Islet of Langerhans (tissue), 1 donor: ENCODE results near the gene DEDD.
A peak's percentile ranks its signal among the peaks of the same experiment; 100 is the strongest.

Experiments
- FAIRE-seq: peaks from one replicate; lab custom pipeline; 2011; peaks lifted over from hg19 to GRCh38; lab: Jason Lieb, UNC

DEDD gene, protein sequence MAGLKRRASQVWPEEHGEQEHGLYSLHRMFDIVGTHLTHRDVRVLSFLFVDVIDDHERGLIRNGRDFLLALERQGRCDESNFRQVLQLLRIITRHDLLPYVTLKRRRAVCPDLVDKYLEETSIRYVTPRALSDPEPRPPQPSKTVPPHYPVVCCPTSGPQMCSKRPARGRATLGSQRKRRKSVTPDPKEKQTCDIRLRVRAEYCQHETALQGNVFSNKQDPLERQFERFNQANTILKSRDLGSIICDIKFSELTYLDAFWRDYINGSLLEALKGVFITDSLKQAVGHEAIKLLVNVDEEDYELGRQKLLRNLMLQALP

DNA sequence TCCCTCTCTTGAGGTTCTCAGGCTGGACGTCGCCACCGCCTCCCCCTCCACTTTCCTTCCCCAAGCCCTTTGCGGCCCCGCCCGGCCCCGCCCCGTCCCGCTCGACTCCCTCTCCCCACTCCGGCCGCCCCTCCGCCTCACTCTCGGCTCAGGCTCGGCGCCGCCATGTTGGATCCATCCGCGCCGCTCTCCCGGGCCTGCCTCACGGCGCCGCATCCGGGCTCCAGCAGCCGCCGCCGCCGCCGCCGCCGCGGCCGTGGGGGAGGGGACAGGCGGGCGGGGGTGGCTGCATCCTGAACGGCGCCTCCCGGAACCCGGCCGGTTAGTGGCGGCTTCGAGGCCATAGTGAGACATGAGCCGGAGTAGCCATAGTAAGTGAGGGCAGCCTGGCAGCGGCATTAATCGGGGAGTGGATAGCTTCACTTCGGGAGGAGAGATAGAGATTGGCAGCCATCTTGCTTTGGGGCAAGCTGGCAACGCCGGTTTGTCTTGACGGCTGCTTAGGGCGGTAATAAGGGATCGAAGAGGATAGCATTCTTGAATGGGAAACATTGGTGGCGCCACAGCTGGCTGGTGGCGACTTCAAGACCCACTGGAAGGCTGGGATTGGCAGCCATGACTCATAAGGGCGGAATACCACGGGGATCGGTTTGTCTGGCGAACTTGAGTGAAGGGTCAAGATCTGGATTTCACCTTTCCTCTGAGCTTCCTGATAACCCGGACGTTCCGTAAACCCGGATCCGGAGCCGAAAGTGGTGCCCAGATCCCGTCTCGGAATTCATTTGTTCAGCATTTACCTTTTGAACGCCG, at the start of gene DEDD:
Gene DEDD, minus strand, starts transcription at position 258 of the 810 bp plus-strand sequence. CDS start 8,205 bp downstream, outside the sequence.
- no peak for FAIRE-seq

DNA sequence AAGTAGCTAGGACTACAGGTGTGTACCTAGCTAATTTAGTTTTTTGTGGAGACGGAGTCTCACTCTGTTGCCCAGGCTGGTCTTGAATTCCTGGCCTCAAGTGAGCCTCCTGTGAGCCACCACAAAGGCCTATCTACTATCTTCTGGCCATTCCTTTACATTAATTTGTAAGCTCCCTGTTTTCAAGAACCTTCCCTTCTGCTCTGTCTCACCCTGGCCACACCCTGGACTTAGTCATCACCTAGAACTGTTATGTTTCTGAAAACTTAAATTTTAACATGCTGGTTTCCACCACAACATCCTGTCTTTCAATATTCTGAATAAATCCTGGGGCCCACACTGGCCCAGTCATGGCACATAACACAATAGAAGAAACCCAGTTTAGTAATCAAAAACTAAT, 49.7 kb upstream of the DEDD start:
- no peak for FAIRE-seq

DNA sequence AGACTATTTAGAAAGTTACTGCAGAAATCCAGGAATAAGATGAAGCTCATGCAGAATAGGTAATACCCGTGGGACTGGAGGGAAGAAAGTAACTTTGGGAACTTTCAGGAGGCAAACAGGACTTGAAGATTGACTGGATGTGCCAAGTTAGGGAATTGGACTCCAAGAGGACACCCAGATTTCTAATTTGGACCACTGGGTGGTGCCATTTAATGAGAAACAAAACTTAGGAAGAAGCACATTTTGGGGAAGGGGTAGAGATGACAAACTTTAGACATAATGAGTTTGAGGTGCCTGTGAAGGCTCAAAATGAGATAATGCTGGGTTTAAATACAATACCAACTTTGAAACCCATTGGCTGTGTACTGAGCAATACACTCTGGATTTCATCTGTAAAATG, 48.2 kb upstream of the DEDD start:
- FAIRE-seq = no peak

DNA sequence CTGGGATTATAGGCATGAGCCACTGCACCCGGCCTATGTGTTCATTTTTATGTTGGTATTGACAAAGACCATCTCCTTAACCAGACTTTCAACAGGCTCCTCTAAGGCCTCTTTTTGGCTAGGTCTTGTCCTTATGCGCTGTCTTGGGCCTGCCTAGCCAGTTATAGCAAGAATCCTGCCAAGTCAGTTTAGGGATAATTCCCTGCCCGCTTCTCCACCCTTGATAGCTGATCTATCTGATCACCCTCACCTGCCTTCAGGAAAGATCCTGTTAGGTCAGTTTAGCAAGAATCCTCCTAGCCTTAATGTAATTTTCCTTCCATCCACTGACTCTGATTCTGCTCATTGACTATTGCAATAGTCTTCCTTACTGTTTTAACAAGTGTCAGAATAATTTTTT, 47.2 kb upstream of the DEDD start:
- no peak for FAIRE-seq

DNA sequence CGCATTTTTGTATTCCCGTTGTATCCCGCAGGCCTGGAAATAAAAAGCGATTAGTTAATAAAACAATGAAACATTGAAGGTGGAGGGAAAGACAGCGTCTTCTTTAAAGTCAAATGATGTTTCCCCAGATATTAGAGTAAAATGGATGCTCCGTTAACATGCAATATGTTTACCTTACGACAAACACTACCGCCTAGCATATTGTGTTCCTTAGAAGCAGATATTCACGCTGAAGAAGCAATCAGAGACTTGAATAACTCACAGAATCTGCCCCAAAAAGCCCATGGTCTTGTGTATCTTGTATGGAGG, 45.4 kb upstream of the DEDD start:
- FAIRE-seq = no peak

DNA sequence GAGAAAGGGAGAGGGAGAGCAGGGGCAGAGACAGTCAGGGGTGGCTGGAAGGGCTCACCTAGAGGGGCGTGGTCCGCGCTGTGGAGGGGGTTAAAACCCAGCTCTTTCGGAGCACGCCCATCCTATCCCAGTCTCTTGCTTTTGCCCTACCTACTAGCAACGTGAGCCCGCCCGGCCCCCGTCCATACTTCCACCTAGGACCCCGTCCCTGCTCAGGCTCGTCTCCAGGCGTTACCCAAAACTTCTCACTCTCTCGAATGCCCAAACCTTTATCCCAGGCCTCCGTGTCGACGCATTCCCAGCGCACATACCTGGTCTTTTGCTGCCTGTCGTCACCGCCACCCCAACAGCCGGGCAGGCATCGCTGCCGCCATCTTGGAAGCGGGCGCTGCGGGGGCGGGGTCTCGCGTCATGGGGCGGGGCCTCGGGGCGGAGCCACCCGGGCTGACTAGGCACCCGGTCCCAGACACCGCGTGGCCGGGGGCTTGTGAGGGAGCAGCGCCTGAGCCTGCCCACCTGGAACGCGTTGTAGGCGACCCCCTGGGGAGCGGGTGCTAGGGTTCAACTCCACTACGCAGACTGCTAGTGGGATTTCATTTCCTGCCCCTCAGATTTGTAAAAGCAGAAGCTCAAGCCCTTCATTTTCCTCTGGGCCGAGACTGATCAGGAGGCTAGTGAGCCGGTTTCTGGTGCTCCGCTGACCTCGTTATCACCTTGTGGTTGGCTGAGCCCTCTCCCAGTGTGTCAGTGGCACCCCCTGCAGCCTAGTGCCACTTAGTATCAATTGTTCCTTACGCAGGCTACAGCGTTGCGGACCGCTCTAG, 44.9 kb upstream of the DEDD start, which contains the start of gene B4GALT3:
Gene B4GALT3, minus strand, starts transcription at position 396 of the 824 bp plus-strand sequence. CDS start 1,447 bp downstream, outside the sequence.
- no peak for FAIRE-seq

DNA sequence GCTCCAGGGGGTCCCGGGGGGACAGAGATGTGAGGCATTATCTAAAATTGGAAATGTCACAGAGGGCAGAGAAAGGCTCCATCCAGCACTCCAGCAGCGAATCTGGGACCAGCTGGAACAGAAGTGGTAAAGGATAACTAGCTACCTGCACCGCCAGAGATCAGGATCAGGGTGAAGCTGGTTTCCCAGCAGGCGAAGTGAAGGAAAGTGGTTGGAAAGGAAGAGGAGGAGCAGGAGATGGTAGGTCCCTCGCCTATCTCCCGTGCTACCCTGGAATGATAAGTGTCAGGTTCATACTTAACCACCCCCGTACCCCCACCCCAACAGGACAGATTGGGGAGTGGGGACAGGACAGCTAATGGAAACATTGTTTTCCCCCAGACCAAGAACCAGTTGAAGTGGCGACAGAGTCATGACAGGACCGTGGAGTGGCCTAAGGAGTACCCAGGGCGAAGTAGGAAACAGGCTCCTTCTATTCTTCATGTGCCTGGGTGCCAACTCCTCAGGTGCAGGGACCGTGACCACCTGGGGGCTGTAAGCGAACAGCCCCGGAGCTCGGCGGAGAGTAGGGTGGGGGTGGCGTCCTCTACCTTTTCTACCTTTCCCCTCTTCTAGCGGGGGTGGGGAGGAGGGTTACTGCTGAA, 44.1 kb upstream of the DEDD start:
- no peak for FAIRE-seq

DNA sequence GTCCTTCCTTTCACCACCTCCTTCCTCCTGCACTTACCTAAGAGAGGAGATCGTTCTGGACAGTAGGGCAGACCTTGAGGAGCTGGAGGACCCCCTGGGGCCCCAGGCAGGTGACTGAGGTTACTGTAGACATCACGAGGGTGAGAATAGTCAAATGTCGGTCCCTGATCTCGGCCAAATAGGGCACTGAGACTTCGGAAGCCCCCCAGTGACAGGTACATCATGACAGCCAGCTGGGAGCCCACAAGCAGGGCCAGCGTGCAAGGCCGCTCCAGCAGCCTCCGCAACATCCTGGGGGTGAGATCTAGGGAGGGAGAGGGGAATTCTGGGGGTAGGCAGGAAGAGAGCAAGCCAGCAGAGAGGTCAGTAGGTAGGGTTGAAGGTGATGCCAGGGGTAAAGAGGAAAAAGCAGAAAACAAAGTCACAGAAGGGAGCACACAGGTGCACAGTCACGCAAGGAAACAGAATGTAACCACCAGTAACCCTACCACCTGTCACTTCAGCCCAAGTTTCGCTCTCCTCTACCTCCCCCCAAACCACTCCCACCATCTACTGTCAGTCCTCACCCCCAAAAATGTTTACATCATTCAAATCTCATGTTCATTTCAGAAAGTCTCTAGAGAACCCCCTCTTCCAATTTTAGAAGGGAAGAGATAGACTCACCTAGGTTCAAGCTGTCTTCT, 43.4 kb upstream of the DEDD start:
- FAIRE-seq = no peak

DNA sequence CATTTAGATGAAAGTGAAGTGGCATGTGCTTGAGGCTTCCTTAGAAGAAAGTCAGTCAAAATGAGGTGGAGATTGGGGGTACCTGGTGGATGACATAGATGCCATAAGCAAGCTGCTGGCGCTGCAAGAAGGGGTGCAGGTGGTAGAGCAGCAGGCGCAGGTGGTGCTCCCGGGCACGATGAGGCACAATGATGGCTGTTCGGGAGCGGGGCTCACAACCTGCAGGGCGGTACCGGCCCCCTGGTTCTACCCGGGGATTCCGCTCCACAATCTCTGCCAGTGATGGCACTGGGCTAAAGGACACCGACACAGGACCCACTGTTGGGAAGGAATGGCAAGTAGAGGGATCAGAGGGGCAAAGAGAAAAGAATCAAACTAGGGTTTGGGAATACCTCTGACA, 42.4 kb upstream of the DEDD start:
- FAIRE-seq = no peak

DNA sequence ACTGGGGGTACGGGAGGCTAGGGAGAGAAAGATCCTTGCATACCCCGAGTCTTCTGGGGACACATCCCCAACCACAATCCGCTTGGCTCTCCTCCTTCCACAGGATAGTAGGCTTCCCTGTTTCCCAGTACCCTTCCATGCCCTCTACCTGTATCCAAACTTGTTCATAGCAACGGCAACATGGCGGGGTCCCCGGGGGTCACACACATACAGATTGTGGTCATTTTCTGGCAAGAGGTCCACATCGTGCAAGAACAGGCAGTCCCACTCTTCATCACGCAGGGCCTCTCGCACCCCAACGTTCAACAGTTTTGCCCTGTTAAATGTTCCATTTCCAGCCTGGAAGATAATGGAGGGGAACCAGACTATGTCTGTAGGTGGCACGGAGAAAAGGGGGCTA, 41.2 kb upstream of the DEDD start:
- FAIRE-seq = no peak

DNA sequence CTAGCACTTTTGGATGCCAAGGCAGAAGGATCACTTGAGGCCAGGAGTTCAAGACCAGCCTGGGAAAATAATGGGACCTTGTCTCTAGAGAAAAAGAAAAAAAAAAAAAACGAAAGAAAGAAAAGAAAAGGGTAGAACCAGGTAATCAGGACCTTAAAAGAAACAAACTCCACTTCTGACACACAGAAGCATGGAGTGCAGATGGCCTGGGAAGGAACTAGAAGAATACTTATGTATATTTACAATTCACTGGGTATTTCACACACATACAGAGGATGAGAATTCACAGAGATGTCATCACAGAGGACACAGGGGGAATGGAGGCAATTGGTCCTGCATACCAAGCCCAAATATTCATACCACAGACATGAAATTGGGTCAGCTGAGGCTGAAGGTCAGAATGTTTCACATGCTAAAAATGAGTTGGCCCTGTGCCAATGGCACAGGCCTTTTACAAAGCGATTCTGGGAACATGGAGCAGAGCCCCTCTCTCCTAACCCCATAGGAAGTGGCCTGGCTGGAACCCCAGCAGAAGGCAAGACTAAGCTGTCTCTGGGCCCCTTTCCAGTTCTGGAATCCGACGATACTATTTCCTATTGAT, 40.4 kb upstream of the DEDD start:
- no peak for FAIRE-seq

DNA sequence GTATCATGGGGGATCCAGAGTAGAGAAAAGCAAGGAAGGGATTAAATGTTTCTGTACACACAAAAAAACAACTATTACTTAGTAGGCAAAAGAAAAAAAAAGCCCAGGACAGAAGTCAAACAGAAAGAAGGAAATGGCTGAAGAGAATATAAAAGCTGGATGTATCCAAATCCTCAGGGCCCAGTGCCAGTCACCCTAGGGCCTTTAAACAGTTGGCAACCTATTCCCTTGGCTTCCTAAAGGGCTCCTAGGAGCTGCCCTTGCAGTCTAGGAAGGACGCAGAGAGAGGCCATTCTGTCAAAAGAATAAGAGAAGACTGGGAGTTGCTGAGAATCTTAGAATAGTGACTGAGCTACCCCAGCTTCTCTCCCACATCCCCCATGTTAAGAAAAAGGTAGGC, 39.9 kb upstream of the DEDD start:
- FAIRE-seq = no peak

DNA sequence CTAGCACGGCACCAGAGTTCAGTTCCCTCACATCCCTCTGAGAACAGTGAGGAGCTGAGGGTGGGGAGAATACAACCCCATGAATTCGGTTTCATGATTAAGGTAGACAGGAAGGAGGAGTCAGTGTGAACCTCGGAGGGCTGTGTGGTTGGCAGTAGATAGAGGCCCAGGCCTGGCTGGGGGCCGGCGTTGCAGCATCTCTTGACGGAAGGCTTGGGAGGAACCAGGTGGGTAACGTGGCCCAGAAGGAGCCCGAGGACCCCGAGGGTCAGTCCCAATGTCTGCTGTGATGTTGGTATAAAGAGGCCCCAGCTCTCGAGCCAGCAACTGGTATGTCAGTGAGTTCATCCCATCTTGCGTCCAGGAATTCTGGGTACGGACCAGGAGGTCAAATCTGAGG, 39.2 kb upstream of the DEDD start:
- FAIRE-seq = no peak

DNA sequence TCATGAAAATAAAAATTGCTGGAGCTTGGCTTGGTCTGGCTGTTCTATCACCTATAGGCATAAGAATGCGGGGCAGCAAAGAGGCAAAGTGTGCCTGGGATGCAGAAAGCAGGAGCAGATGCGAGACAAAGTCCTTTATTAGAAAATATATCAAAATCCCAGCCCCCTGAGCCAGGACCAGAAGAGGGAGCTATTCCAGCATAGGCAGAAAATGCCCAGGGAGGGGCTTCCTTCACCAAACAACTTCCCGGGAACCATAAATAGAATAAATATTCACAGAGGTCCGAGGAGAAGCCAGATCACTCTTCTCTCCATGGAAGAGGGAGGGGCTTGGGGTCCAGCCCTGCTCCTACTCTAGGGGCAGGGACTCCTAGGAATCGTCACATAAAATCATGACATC, 38.7 kb upstream of the DEDD start:
- FAIRE-seq = no peak

DNA sequence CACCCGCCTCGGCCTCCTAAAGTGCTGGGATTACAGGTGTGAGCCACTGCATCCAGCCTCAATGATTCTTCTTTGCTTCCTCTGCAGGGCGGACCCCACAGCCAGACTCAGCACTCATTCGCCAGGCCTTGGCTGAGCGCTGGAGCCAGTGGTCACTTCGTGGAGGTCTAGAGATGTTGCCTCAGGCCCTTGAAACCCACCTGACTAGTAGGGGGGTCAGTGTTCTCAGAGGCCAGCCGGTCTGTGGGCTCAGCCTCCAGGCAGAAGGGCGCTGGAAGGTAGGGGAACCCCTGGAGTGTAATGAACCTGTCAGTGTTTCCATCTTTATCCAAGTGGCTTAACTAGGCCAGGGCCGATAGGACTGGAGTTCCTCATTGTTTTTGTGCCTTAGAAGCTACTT, 36.4 kb upstream of the DEDD start:
- FAIRE-seq = no peak

DNA sequence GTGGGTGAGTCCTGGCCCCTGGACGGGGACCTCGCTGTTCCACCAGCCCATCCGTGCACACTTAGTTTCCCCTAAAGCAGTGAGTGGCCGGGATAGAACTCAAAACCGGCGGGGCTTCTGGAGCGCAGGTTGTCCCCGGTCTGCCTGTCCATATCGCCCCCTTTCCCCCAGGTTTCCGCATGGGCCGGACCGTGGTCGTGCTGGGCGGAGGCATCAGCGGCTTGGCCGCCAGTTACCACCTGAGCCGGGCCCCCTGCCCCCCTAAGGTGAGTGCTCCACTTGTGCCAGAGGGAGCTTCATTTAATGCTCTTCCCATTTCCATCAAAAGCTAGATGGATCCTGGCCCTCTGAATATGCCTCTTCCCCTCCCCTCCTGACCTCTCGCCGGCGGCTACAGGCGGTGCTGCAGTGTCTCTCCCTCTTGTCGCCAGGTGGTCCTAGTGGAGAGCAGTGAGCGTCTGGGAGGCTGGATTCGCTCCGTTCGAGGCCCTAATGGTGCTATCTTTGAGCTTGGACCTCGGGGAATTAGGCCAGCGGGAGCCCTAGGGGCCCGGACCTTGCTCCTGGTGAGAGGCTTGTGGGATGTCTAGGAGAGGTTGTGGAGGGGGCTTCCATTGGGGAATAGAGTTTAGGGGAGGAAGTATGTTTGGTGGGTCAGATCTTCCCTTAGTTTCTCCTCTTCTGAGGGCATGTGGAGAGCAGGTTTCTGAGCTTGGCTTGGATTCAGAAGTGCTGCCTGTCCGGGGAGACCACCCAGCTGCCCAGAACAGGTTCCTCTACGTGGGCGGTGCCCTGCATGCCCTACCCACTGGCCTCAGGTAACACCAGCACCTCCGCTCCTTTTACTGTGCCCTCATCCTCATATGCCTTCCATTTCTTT, 34.4 kb upstream of the DEDD start:
- FAIRE-seq = no peak

DNA sequence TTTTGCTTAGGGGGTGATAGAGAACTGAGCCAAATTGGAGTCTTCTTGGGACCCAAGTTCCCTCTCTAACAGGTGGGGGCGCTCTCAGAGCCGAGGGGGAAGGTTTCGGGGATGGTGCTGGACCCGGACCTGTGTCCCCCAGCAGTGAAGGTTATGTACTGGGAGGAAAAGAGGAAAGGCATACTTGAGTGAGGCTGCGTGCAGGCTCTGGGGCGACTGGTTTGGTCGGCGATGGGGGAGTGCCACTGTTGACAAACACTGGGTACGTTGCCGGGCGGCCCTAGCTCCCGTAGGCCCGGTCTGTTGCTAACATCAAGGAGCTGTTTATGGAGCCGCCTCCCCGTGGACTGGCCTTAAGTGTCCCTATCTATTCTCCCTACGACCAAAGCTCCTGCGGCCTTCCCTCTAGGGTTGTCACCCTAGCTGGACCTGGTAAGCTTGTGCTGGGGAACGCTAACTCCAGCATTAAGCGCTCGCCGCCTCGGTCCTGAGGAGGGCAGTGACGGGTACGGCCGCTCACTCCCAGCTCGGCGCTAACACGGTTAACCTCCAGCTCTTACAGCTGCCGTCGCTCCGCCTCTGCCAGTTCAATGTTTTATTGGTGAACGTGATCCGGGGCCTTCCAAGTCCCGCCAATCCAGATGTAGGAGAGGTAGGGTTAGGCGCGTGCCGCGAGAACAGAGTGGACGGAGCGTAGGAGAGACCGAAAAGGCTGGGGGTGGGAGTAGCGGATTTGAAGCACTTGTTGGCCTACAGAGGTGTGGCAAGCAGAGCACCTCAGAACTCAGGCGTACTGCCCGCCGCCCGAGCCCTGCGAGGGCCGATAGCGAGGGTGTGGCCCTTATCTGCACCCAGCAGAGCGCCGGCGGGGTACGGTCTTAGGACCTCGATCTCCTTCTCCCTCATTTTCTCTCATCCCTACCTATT, 33.5 kb upstream of the DEDD start, which contains the start of gene PPOX:
Gene PPOX, plus strand, starts transcription at position 685 of the 927 bp plus-strand sequence. CDS start 422 bp downstream, outside the sequence.
- FAIRE-seq = peak; percentile 72

DNA sequence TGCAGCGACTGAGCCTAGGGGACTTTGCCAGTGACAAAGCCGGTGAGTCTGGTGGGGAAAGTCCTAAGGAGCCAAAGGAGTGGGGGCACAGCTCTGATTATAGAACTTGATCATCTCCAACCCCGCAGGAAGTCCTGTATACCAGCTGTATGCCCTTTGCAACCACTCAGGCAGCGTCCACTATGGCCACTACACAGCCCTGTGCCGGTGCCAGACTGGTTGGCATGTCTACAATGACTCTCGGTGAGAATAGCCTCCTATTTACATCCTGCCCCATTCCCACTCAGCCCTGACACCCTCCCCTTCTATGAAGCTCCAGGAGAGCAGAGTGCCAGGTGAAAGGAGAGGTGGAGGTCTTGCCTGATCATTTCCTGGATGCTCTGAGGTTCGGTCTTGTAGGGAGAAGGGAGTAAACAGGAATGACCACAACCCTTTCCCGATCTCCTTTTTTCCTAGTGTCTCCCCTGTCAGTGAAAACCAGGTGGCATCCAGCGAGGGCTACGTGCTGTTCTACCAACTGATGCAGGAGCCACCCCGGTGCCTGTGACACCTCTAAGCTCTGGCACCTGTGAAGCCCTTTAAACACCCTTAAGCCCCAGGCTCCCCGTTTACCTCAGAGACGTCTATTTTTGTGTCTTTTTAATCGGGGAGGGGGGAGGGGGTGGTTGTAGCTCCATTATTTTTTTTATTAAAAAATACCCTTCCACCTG, 32.6 kb upstream of the DEDD start:
- FAIRE-seq = no peak
